Keratinocyte (primary cell): ENCODE data around the gene TOR1B. TPM values are rescaled to one million over a fixed set of nuclear protein-coding genes. Genes with fewer than 3 reads are reported as not detected.
"Not testable (repeated sequence)": the region's sequence is repeated elsewhere in the genome, so short reads cannot be mapped to it uniquely, and the experiment has no call there.

Experiments used
- DNase-seq: peaks from one replicate; pipeline ENCODE4 v3.0.0-alpha.2; 2011; ENCODE audit warnings: low read depth, missing footprints, low spot score
- FAIRE-seq: peaks from 2 replicates; lab custom pipeline; 2011; peaks lifted over from hg19 to GRCh38; lab: Jason Lieb, UNC
- H2AFZ ChIP-seq: 2 replicates; pipeline ENCODE4 v1.6.0; 2012; ENCODE audit warnings: low read length, control low read depth, inconsistent platforms; ENCODE audit not compliant: control insufficient read depth
- H3K27ac ChIP-seq: 2 replicates; pipeline ENCODE4 v1.5.1; 2011; ENCODE audit warnings: low read length; ENCODE audit not compliant: control insufficient read depth, insufficient read depth
- H3K27me3 ChIP-seq: 3 replicates; pipeline ENCODE4 v1.6.0; 2011; ENCODE audit warnings: low read length; ENCODE audit not compliant: control insufficient read depth, insufficient read depth; ENCODE audit errors: extremely low read depth
- H3K36me3 ChIP-seq, 2 experiments: 2 replicates in 1 of 2; 3 replicates in 1 of 2; pipeline ENCODE4 v1.5.1; 2011; ENCODE audit warnings: low read length in 2 of 2, mild to moderate bottlenecking in 1 of 2; ENCODE audit not compliant: control insufficient read depth in 2 of 2, insufficient read depth in 2 of 2; ENCODE audit errors: extremely low read depth in 1 of 2
- H3K4me1 ChIP-seq: 3 replicates; pipeline ENCODE4 v1.5.1; 2011; ENCODE audit warnings: low read length; ENCODE audit not compliant: control insufficient read depth, insufficient read depth; ENCODE audit errors: extremely low read depth
- H3K4me2 ChIP-seq: 3 replicates; pipeline ENCODE4 v1.6.0; 2011; ENCODE audit warnings: low read depth, low read length; ENCODE audit not compliant: control insufficient read depth, insufficient read depth; ENCODE audit errors: extremely low read depth
- H3K4me3 ChIP-seq, 3 experiments: fragments of 200-600 bp in 1 of 3; sonication (generic) in 1 of 3; 2 replicates in 2 of 3; 3 replicates in 1 of 3; pipeline ENCODE4 v1.5.1; 2011 to 2016; ENCODE audit warnings: low read length in 3 of 3, mild to moderate bottlenecking in 3 of 3, control low read depth in 2 of 3, inconsistent platforms in 1 of 3, low read depth in 1 of 3, mixed read lengths in 1 of 3, mixed run types in 1 of 3, moderate library complexity in 1 of 3; ENCODE audit not compliant: control insufficient read depth in 2 of 3, insufficient read depth in 2 of 3; ENCODE audit errors: extremely low read depth in 1 of 3
- H3K79me2 ChIP-seq: 2 replicates; pipeline ENCODE4 v1.6.0; 2012; ENCODE audit warnings: low read length; ENCODE audit not compliant: control insufficient read depth, insufficient read depth
- H3K9ac ChIP-seq: 3 replicates; pipeline ENCODE4 v1.6.0; 2011; ENCODE audit warnings: low read length; ENCODE audit not compliant: control insufficient read depth, insufficient read depth; ENCODE audit errors: extremely low read depth
- H3K9me1 ChIP-seq: 3 replicates; pipeline ENCODE4 v1.6.0; 2011; ENCODE audit warnings: low read length; ENCODE audit not compliant: control insufficient read depth, insufficient read depth; ENCODE audit errors: extremely low read depth
- H3K9me3 ChIP-seq: 2 replicates; pipeline ENCODE4 v1.5.1; 2012; ENCODE audit warnings: low read depth, low read length; ENCODE audit not compliant: control insufficient read depth
- H4K20me1 ChIP-seq: 3 replicates; pipeline ENCODE4 v1.6.0; 2011; ENCODE audit warnings: low read length; ENCODE audit not compliant: control insufficient read depth, insufficient read depth; ENCODE audit errors: extremely low read depth
- CTCF ChIP-seq, 3 experiments: IDR thresholded peaks in 1 of 3; conservative IDR thresholded peaks in 1 of 3; optimal IDR thresholded peaks in 1 of 3; 2 replicates in 2 of 3; 3 replicates in 1 of 3; pipeline versions ENCODE3 to v1.5.1; 2011; ENCODE audit warnings: low read length in 3 of 3, mild to moderate bottlenecking in 3 of 3, moderate library complexity in 2 of 3, control low read depth in 1 of 3, inconsistent platforms in 1 of 3; ENCODE audit not compliant: insufficient read depth in 2 of 3; ENCODE audit errors: extremely low read depth in 1 of 3
- EZH2 ChIP-seq: IDR thresholded peaks from one replicate; pipeline ENCODE4 v1.6.1; 2012; ENCODE audit warnings: inconsistent platforms, mild to moderate bottlenecking, low read length, moderate library complexity
- dilution Hi-C: fragments of 300-500 bp; cut with MboI; formaldehyde crosslinking; loops from one replicate; pipeline ENCODE4 v1.7.0; 2020; ENCODE audit warnings: low sequenced_read_pairs; ENCODE audit not compliant: extremely low pct_ligation_motif_present
- polyA plus RNA-seq, 5 experiments: library from polyadenylated mRNA; depleted of rRNA in 3 of 5; stranded (reverse) in 3 of 5; stranded (forward) in 1 of 5; unstranded in 1 of 5; fragments of >200 nt; gene quantifications; 1 replicate in 1 of 5; 2 replicates in 3 of 5; 3 replicates in 1 of 5; pipeline versions ENCODE4 v1.2.1 to v1.2.3, GENCODE V29; 2011 to 2012; ENCODE audit warnings: missing spikeins in 2 of 5, low read depth in 1 of 5, low replicate concordance in 1 of 5

Gene TOR1B
- polyA plus RNA-seq, 1 donor (not counting 4 experiments of a cell fraction or from before 2014, with no cell fraction given), result 24.2 TPM

- Histone ChIP-seq H3K27me3 (no peaks in the 10 kb centered on the region), H3K9ac (no peak overlapping the region), H2AFZ (no peak overlapping the region), H3K27ac (no peak overlapping the region), H3K4me1 (peaks cover 14% of the 10 kb centered on the region), H3K36me3 (no peaks in the 10 kb centered on the region), H3K4me3 (no peak overlapping the region), H3K9me3 (no peaks in the 10 kb centered on the region), H3K79me2 (no peaks in the 10 kb centered on the region), H3K9me1 (no peaks in the 10 kb centered on the region), H3K4me2 (no peak overlapping the region), H4K20me1 (no peaks in the 10 kb centered on the region)
- dilution Hi-C loops, result no loop called here
- TF ChIP-seq CTCF (optimal IDR thresholded peaks at IDR 0.05 in 1 of 3, IDR thresholded peaks at IDR 0.05 in 1 of 3, conservative IDR thresholded peaks at IDR 0.05 in 1 of 3; ENCODE audit: extremely low read depth in 1 of 3, insufficient read depth in 2 of 3, low read length in 3 of 3), result no peak
- no peak for TF ChIP-seq EZH2
- DNase-seq (no peak), FAIRE-seq (no peak)
Measured at GRCh38 chr9:129761293-129761900, 41.6 kb upstream of the TOR1B start.

- no peaks in the 10 kb centered on the region for H3K9me3 ChIP-seq
- H3K4me1 ChIP-seq, result peaks cover 14% of the 10 kb centered on the region
- H3K9ac ChIP-seq, result no peak overlapping the region
- H3K79me2 ChIP-seq, result no peaks in the 10 kb centered on the region
- no peak overlapping the region for H3K4me2 ChIP-seq
- no peaks in the 10 kb centered on the region for H3K27me3 ChIP-seq
- dilution Hi-C loops, result no loop called here
- H3K36me3 ChIP-seq, result no peaks in the 10 kb centered on the region
- no peak overlapping the region for H3K27ac ChIP-seq
- no peaks in the 10 kb centered on the region for H3K9me1 ChIP-seq
- no peak overlapping the region for H3K4me3 ChIP-seq
- FAIRE-seq (no peak), DNase-seq (no peak)
- H2AFZ ChIP-seq, result no peak overlapping the region
- H4K20me1 ChIP-seq, result no peaks in the 10 kb centered on the region
- TF ChIP-seq CTCF (optimal IDR thresholded peaks at IDR 0.05 in 1 of 3, IDR thresholded peaks at IDR 0.05 in 1 of 3, conservative IDR thresholded peaks at IDR 0.05 in 1 of 3; ENCODE audit: extremely low read depth in 1 of 3, insufficient read depth in 2 of 3, low read length in 3 of 3) (no peak), EZH2 (no peak)
Measured at GRCh38 chr9:129761901-129762369, 41.0 kb upstream of the TOR1B start.

- H4K20me1 ChIP-seq, H3K4me3 ChIP-seq, H3K79me2 ChIP-seq, DNase-seq, H3K4me2 ChIP-seq, H3K36me3 ChIP-seq, H3K9me1 ChIP-seq, H3K9me3 ChIP-seq, H3K27ac ChIP-seq, FAIRE-seq, H3K27me3 ChIP-seq, H2AFZ ChIP-seq, dilution Hi-C loops, H3K9ac ChIP-seq: not testable (repeated sequence)
- peaks cover 14% of the 10 kb centered on the region for H3K4me1 ChIP-seq
Measured at GRCh38 chr9:129762370-129762984, 40.5 kb upstream of the TOR1B start.
